ENCODE data around the gene AIDA. TPM values are rescaled to one million over a fixed set of nuclear protein-coding genes. Genes with fewer than 3 reads are reported as not detected.
A peak's percentile ranks its signal among the peaks of the same experiment; 100 is the strongest.
"Not testable (repeated sequence)": the region's sequence is repeated elsewhere in the genome, so short reads cannot be mapped to it uniquely, and the experiment has no call there.

Gene AIDA, protein sequence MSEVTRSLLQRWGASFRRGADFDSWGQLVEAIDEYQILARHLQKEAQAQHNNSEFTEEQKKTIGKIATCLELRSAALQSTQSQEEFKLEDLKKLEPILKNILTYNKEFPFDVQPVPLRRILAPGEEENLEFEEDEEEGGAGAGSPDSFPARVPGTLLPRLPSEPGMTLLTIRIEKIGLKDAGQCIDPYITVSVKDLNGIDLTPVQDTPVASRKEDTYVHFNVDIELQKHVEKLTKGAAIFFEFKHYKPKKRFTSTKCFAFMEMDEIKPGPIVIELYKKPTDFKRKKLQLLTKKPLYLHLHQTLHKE
- total RNA-seq (2014; rRNA removed; shearing (Covaris generic)): 48.4 and 57.0 TPM in 2 replicates
- polyA plus RNA-seq (2014; cell fraction: nucleus; rRNA removed): 20.1 and 24.6 TPM in 2 replicates

- DNase-seq (ENCODE audit: extremely low read depth, low read depth): peak; percentile 89
Measured at GRCh38 chr1:222712253-222713090, at the start of gene AIDA, which contains the start of gene BROX. Gene AIDA, minus strand, starts transcription at chr1:222712491. Its CDS starts 174 bp downstream, at chr1:222712317. Gene BROX, plus strand, starts transcription at chr1:222712564. Its CDS starts 3,136 bp downstream, at chr1:222715700.

- no peak for DNase-seq (ENCODE audit: extremely low read depth, low read depth)
Measured at GRCh38 chr1:222761083-222761482, 48.8 kb upstream of the AIDA start.

DNA sequence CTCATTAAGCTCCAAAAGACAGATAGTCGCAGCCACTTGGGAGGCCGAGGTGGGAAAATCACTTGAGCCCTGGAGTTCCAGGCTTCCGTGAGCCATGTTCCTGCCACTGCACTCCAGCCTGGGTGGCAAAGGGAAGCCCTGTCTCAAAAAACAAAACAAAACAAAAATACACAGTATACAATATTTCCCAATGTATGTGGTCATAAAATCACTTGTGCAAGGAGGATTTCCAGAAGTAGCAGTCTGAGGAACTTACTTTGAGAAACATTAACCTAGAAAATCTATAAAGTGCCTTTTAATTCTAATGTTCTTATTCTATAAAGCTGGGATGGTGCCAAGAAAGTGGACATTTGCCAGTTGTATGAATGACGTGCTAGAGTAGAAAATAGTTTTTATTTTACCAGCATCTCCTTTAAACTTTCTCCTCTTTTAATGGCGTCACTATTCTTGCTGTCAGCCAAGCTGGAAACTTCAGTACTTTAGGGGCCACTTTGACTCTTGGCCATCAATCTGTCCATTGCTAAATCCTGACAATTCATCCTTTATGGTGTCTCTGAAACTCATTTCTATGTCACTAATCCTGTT, 47.3 kb upstream of the AIDA start:
- no peak for DNase-seq (ENCODE audit: extremely low read depth, low read depth)

- no peak for DNase-seq (ENCODE audit: extremely low read depth, low read depth)
Measured at GRCh38 chr1:222757646-222758268, 45.5 kb upstream of the AIDA start.

DNA sequence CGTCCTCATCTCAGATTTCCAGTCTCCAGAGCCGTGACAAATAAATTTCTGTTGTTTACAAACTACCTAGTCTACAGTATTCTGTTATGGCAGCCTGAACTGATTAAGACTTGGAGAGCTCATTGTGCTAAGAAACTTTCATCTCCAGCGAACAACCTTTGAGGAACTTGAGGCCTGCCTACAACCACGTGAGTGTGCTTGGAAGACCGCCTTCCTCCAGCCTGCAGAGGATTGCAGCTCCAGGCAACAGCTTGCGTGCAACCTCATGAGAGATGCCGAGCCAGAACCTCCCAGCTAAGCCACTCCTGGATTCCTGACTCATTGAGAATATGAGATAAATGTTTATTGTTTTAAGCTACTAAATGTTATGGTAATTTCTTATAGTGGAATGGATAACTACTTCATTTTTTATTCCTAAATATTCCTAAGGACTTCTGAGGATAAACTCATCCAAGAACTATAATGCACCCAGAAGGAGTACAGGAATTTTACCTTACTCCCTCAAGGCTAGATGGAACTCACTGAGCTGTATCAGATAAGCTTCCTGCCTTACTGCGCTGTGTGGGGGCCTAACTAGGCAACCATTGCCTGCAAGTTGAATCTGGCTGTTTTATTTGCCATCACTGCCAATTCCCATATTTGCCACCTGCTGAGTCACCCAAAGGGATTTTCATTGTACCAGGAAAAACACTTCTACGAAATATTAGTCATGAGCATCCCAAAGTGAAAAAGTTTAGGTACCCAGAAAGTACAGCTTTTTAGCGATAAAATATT, 42.3 kb upstream of the AIDA start:
- no peak for DNase-seq (ENCODE audit: extremely low read depth, low read depth)

GRCh38 chr1:222751255-222751654, 39.0 kb upstream of the AIDA start:
- DNase-seq (ENCODE audit: extremely low read depth, low read depth): no peak

DNA sequence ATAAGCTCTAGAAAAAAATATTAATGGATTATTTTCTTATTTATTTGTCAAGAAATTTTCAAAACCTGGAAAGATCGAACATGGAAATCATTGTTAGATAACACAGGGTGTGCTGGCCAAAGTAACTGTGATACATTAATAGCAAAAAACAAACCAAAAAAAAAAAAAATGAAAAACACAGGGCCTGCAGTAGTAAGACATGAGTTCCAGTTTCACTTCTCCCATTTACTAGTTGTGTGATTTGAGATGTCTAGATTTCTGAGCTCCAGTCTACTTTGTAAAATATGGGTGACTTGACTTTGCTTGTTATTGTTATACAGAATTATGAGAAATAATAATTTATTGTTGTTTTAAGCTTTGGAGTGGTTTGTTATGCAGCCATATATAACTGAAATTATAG, 38.4 kb upstream of the AIDA start:
- no peak for DNase-seq (ENCODE audit: extremely low read depth, low read depth)

GRCh38 chr1:222749927-222750326, 37.6 kb upstream of the AIDA start:
- no peak for DNase-seq (ENCODE audit: extremely low read depth, low read depth)

DNA sequence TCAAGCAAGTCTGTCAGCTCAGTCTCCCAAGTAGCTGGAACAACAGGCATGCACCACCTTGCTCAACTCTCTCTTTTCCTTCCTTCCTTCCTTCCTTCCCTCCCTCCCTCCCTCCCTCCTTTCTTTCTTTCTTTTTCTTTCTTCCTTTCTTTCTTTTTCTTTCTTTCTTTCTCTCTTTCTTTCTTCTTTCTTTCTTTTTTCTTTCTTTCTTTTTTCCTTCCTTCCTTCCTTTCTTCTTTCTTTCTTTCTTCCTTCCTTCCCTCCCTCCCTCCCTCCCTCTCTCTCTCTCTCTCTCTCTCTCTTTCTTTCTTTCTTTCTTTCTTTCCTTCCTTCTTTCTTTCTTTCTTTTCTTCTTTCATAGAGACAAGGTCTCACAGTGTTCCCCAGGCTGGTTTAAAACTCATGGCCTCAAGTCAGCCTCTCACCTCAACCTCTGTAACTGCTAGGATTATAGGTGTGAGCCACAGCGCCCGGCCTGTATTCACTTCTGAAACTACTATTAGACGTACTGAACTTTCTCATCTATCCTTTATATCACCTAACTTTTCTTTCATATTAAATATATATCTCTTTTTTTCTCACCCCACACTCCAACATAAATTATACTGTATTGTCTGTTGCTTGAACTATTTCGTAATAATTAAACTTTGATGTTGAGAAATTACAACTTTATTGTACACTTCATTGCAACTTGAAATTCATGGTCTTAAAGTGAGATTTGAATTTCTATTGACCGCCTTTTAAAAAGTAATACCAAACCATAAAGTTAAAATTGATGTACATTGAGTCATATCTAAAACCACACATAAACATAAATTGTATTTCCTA, 29.6 kb upstream of the AIDA start:
- DNase-seq (ENCODE audit: extremely low read depth, low read depth): not testable (repeated sequence)

- no peak for DNase-seq (ENCODE audit: extremely low read depth, low read depth)
Measured at GRCh38 chr1:222739929-222740328, 27.6 kb upstream of the AIDA start.

GRCh38 chr1:222739465-222739864, 27.2 kb upstream of the AIDA start:
- no peak for DNase-seq (ENCODE audit: extremely low read depth, low read depth)

GRCh38 chr1:222736972-222737371, 24.7 kb upstream of the AIDA start, which contains the start of gene FAM177B:
Gene FAM177B, plus strand, starts transcription at chr1:222737202. Its CDS starts 9,344 bp downstream, at chr1:222746546.
- no peak for DNase-seq (ENCODE audit: extremely low read depth, low read depth)

GRCh38 chr1:222736470-222736869, 24.2 kb upstream of the AIDA start:
- no peak for DNase-seq (ENCODE audit: extremely low read depth, low read depth)

GRCh38 chr1:222734740-222735139, 22.4 kb upstream of the AIDA start:
- no peak for DNase-seq (ENCODE audit: extremely low read depth, low read depth)

DNA sequence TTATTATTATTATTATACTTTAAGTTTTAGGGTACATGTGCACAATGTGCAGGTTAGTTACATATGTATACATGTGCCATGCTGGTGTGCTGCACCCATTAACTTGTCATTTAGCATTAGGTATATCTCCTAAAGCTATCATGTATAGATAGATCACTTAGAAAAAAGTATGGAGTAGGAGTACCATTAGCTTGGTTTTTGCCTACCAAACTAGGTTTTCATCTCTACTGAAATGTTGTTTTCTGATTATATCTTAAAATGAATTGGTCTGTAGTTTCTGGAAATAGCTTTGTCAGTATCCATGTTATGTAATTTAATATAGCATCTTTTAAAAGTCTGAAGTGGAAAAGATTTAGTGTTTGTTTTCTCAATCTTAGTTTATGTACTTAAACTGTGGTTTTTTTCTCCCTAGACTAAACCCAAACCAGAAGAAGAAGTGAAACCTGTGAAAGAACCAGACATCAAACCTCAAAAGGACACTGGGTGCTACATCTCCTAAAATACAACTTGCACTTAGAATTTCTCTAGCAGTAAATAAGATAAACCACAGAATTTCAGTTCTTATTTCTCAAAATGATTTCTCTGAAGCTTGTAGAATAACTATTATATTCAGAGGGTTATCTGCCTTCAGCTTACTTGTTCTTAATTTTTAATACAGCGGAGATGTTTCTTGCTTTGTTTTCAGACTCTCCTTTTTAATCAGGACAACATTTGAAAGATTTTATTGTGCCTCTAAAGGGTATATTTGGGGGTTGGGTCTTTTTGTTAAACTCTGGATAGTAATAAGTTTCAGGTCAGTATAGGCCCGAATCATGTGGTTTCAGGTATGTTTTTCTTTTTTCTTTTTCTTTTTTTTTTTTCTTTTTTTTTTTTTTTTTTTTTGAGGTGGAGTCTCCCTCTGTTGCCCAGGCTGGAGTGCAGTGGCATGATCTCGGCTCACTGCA, 20.2 kb upstream of the AIDA start:
- DNase-seq (ENCODE audit: extremely low read depth, low read depth): no peak

- no peak for DNase-seq (ENCODE audit: extremely low read depth, low read depth)
Measured at GRCh38 chr1:222730866-222731265, 18.6 kb upstream of the AIDA start.

DNA sequence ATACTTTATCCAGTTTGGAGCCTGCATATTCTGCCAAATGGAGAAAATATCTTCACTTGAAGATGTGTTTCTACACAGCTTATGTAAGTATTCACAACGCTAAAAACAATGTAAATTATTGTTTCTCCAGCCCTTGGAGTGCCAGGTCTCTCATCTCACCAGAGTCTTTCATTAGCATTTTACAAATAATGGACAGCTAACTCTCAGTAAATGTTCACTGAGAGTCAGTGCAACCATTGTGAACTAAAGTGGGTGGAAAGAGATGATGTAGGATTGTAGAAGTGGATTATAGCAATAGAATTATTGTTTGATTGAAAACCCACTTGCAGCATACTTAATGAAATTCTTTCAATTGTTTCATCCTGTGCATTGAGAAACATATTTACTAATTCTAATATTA, 16.5 kb upstream of the AIDA start:
- no peak for DNase-seq (ENCODE audit: extremely low read depth, low read depth)

DNA sequence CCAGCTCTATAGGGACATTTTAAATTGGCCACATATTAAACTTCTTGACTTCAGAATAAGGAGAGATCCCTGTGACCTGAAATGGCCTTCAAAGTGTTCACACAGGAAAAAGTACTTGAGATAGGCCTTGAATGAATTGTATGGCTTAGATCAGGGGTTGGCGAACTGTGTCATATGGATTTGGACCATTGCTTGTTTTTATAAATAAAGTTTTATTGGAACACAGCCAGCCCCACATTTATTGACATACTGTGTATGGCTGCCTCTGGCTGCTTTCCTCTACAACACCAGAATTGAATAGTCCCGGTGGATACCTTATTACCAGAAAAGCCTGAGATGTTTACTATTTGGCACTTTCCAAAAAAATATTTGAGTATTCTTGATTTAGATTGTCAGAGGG, 4.1 kb upstream of the AIDA start:
- no peak for DNase-seq (ENCODE audit: extremely low read depth, low read depth)

All from NCI-H460 (cell line).